DND-41 (cell line): ENCODE measurements around the gene ZNF526.

ENCODE experiments used
- EZH2 ChIP-seq: IDR thresholded peaks from 3 replicates; pipeline ENCODE4 v1.6.1; 2012; ENCODE audit warnings: borderline replicate concordance, low read depth, mild to moderate bottlenecking, moderate library complexity, low read length, inconsistent platforms; ENCODE audit not compliant: severe bottlenecking
- TF ChIP-seq, protein P1 (sequence below): IDR thresholded peaks from 2 replicates; pipeline ENCODE4 v1.5.1; 2012; ENCODE audit warnings: borderline replicate concordance, low read length, moderate library complexity, mild to moderate bottlenecking; ENCODE audit not compliant: poor library complexity, severe bottlenecking; ENCODE audit errors: extremely low read depth

DNA sequence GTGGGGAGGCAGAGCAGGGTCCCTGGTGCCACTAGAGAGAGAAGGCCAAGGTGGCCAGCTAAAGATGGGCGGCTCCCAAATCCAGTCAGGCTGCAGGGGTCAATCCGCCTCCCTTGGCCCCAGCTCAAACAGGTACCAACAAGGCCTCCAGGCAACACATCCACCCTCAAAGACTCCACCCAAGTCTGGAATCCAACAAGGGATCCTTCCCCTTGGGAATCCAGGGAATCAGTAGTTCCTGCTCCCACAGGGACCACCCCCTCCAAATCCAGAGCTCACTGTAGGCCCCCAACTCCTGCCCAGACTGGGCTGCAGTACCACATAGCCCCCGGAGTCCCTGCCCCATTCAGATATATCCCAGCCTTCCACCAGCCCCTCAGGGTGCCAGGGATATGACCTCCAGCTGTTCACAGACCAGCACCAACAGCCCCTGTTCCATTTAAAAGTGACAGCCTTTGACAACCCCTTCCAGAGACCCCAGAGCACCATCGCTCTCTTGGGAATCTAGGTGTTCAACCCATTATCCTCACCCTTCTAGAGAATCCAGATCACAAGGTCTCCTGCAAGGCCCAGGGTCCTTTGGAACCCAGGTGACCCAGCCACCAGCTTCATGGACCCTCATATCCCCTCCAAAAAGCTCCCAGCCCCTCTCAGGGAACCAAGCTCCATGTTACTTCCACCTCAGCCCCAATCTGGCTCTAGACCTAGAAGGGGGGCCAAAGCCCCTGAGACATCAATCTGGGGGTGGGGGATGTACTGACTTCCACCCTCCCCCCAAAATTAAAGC is 31.7 kb downstream of the ZNF526 start:
- TF ChIP-seq, protein P1, sequence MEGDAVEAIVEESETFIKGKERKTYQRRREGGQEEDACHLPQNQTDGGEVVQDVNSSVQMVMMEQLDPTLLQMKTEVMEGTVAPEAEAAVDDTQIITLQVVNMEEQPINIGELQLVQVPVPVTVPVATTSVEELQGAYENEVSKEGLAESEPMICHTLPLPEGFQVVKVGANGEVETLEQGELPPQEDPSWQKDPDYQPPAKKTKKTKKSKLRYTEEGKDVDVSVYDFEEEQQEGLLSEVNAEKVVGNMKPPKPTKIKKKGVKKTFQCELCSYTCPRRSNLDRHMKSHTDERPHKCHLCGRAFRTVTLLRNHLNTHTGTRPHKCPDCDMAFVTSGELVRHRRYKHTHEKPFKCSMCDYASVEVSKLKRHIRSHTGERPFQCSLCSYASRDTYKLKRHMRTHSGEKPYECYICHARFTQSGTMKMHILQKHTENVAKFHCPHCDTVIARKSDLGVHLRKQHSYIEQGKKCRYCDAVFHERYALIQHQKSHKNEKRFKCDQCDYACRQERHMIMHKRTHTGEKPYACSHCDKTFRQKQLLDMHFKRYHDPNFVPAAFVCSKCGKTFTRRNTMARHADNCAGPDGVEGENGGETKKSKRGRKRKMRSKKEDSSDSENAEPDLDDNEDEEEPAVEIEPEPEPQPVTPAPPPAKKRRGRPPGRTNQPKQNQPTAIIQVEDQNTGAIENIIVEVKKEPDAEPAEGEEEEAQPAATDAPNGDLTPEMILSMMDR = no peak
- TF ChIP-seq EZH2 = no peak
